Erythroblast (primary cell): Measurements from ENCODE around the gene ADGRV1.

Source experiments
- GATA1 ChIP-seq: IDR thresholded peaks from 2 replicates; pipeline ENCODE4 v1.6.1; 2011; ENCODE audit warnings: low read depth, mild to moderate bottlenecking, control low read depth, low read length, moderate library complexity
- POLR2A ChIP-seq: IDR thresholded peaks from 2 replicates; pipeline ENCODE4 v1.6.1; 2011; ENCODE audit warnings: mild to moderate bottlenecking, low read length

- TF ChIP-seq POLR2A: no peak
- TF ChIP-seq GATA1: no peak
These were observed 10.5 kb downstream of the ADGRV1 start for GRCh38 chr5:90569084-90569483.
